ENCODE results near the gene NBDY.
"Not testable (repeated sequence)": the region's sequence is repeated elsewhere in the genome, so short reads cannot be mapped to it uniquely, and the experiment has no call there.

The NBDY gene

GRCh38 chrX:56744996-56745395 lies 16.0 kb downstream of the NBDY start:
- TF ChIP-seq POLR2AphosphoS5 (IDR thresholded peaks at IDR 0.05; ENCODE audit: borderline replicate concordance, low read depth, low read length), result no peak
- TF ChIP-seq FOXP2 (optimal IDR thresholded peaks at IDR 0.05; ENCODE audit: control extremely low read depth, extremely low read length, insufficient read depth), result no peak
- no peak for TF ChIP-seq EZH2 (IDR thresholded peaks at IDR 0.05)
- Histone ChIP-seq H3K27ac (no peak overlapping the region), H3K9ac (ENCODE audit: insufficient read length) (no peak overlapping the region), H3K36me3 (ENCODE audit: insufficient read depth, low read length) (no peaks in the 10 kb centered on the region; the same call in 1 of the 2 replicates), H3K9me3 (ENCODE audit: low read depth, low read length) (no peaks in the 10 kb centered on the region), H3K4me3 (no peak overlapping the region)
- DNase-seq (ENCODE audit: low read depth, low spot score), result no peak

- Histone ChIP-seq H3K9me3 (ENCODE audit: low read depth, low read length) (no peaks in the 10 kb centered on the region), H3K36me3 (ENCODE audit: insufficient read depth, low read length) (no peaks in the 10 kb centered on the region; the same call in 1 of the 2 replicates), H3K27ac (no peak overlapping the region), H3K9ac (ENCODE audit: insufficient read length) (no peak overlapping the region), H3K4me3 (no peak overlapping the region)
- DNase-seq (ENCODE audit: low read depth, low spot score), result no peak
- TF ChIP-seq POLR2AphosphoS5 (IDR thresholded peaks at IDR 0.05; ENCODE audit: borderline replicate concordance, low read depth, low read length), result no peak
- TF ChIP-seq FOXP2 (optimal IDR thresholded peaks at IDR 0.05; ENCODE audit: control extremely low read depth, extremely low read length, insufficient read depth), result no peak
- no peak for TF ChIP-seq EZH2 (IDR thresholded peaks at IDR 0.05)
Measured at GRCh38 chrX:56746996-56747395, 18.0 kb downstream of the NBDY start.

- TF ChIP-seq POLR2AphosphoS5 (IDR thresholded peaks at IDR 0.05; ENCODE audit: borderline replicate concordance, low read depth, low read length), result no peak
- no peak for TF ChIP-seq FOXP2 (optimal IDR thresholded peaks at IDR 0.05; ENCODE audit: control extremely low read depth, extremely low read length, insufficient read depth)
- no peak for TF ChIP-seq EZH2 (IDR thresholded peaks at IDR 0.05)
- Histone ChIP-seq H3K9me3 (ENCODE audit: low read depth, low read length) (no peaks in the 10 kb centered on the region), H3K27ac (no peak overlapping the region), H3K4me3 (no peak overlapping the region), H3K9ac (ENCODE audit: insufficient read length) (no peak overlapping the region), H3K36me3 (ENCODE audit: insufficient read depth, low read length) (no peaks in the 10 kb centered on the region; the same call in 1 of the 2 replicates)
- no peak for DNase-seq (ENCODE audit: low read depth, low spot score)
Measured at GRCh38 chrX:56751071-56751470, 22.0 kb downstream of the NBDY start.

- no peak overlapping the region for H3K27ac ChIP-seq
Measured at GRCh38 chrX:56757327-56757726, 28.3 kb downstream of the NBDY start.

GRCh38 chrX:56758456-56758855 lies 29.4 kb downstream of the NBDY start:
- Histone ChIP-seq H3K27ac (no peak overlapping the region), H3K9me3 (ENCODE audit: low read depth, low read length) (no peaks in the 10 kb centered on the region), H3K9ac (ENCODE audit: insufficient read length) (no peak overlapping the region), H3K36me3 (ENCODE audit: insufficient read depth, low read length) (no peaks in the 10 kb centered on the region), H3K4me3 (no peak overlapping the region)
- TF ChIP-seq FOXP2 (optimal IDR thresholded peaks at IDR 0.05; ENCODE audit: control extremely low read depth, extremely low read length, insufficient read depth), result no peak
- TF ChIP-seq POLR2AphosphoS5 (IDR thresholded peaks at IDR 0.05; ENCODE audit: borderline replicate concordance, low read depth, low read length), result no peak
- no peak for TF ChIP-seq EZH2 (IDR thresholded peaks at IDR 0.05)
- DNase-seq (ENCODE audit: low read depth, low spot score), result no peak

More at GRCh38 chrX:56757327-56757726, 28.3 kb downstream of the NBDY start:
- Histone ChIP-seq H3K9me3 (ENCODE audit: low read depth, low read length) (no peaks in the 10 kb centered on the region), H3K4me3 (no peak overlapping the region), H3K36me3 (ENCODE audit: insufficient read depth, low read length) (no peaks in the 10 kb centered on the region; the same call in 1 of the 2 replicates), H3K9ac (ENCODE audit: insufficient read length) (no peak overlapping the region)
- no peak for DNase-seq (ENCODE audit: low read depth, low spot score)
- no peak for TF ChIP-seq FOXP2 (optimal IDR thresholded peaks at IDR 0.05; ENCODE audit: control extremely low read depth, extremely low read length, insufficient read depth)
- TF ChIP-seq EZH2 (IDR thresholded peaks at IDR 0.05), result no peak
- no peak for TF ChIP-seq POLR2AphosphoS5 (IDR thresholded peaks at IDR 0.05; ENCODE audit: borderline replicate concordance, low read depth, low read length)

GRCh38 chrX:56759736-56760409 lies 30.8 kb downstream of the NBDY start:
- Histone ChIP-seq H3K36me3 (ENCODE audit: insufficient read depth, low read length) (no peaks in the 10 kb centered on the region), H3K27ac (no peak overlapping the region), H3K4me3 (no peak overlapping the region), H3K9me3 (ENCODE audit: low read depth, low read length) (no peaks in the 10 kb centered on the region), H3K9ac (ENCODE audit: insufficient read length) (no peak overlapping the region)
- no peak for DNase-seq (ENCODE audit: low read depth, low spot score)
- TF ChIP-seq POLR2AphosphoS5 (IDR thresholded peaks at IDR 0.05; ENCODE audit: borderline replicate concordance, low read depth, low read length), result no peak
- TF ChIP-seq FOXP2 (optimal IDR thresholded peaks at IDR 0.05; ENCODE audit: control extremely low read depth, extremely low read length, insufficient read depth), result no peak
- TF ChIP-seq EZH2 (IDR thresholded peaks at IDR 0.05), result no peak

- not testable (repeated sequence) for H3K9me3 ChIP-seq (ENCODE audit: low read depth, low read length); H3K9ac ChIP-seq (ENCODE audit: insufficient read length); H3K4me3 ChIP-seq; H3K36me3 ChIP-seq (ENCODE audit: insufficient read depth, low read length); H3K27ac ChIP-seq; DNase-seq (ENCODE audit: low read depth, low spot score)
Measured at GRCh38 chrX:56760410-56761124, 31.5 kb downstream of the NBDY start.

- Histone ChIP-seq H3K4me3 (no peak overlapping the region), H3K36me3 (ENCODE audit: insufficient read depth, low read length) (no peaks in the 10 kb centered on the region), H3K9me3 (ENCODE audit: low read depth, low read length) (no peaks in the 10 kb centered on the region), H3K9ac (ENCODE audit: insufficient read length) (no peak overlapping the region), H3K27ac (no peak overlapping the region)
- TF ChIP-seq EZH2 (IDR thresholded peaks at IDR 0.05), result no peak
- TF ChIP-seq POLR2AphosphoS5 (IDR thresholded peaks at IDR 0.05; ENCODE audit: borderline replicate concordance, low read depth, low read length), result no peak
- TF ChIP-seq FOXP2 (optimal IDR thresholded peaks at IDR 0.05; ENCODE audit: control extremely low read depth, extremely low read length, insufficient read depth), result no peak
- no peak for DNase-seq (ENCODE audit: low read depth, low spot score)
Measured at GRCh38 chrX:56761167-56761566, 32.1 kb downstream of the NBDY start.

Measured in SK-N-MC (cell line).